Measurements from ENCODE around the gene PTDSS2. TPM values are rescaled to one million over a fixed set of nuclear protein-coding genes. Genes with fewer than 3 reads are reported as not detected.

The PTDSS2 gene
- total and polyA plus RNA-seq, 2 of the 13 experiments (the other 11 are each of a cell fraction or from before 2014, with no cell fraction given), result 21.7 to 26.4 TPM

- TF ChIP-seq HIC2 (CRISPR knock-in tag; IDR thresholded peaks at IDR 0.05; ENCODE audit: low read depth), result peak; percentile 88
- TF ChIP-seq ZBTB26 (CRISPR knock-in tag; IDR thresholded peaks at IDR 0.05; ENCODE audit: borderline replicate concordance), result peak; percentile 33; the same call in 1 of the 2 replicates
- TF ChIP-seq ZNF615 (CRISPR knock-in tag; IDR thresholded peaks at IDR 0.05; ENCODE audit: borderline replicate concordance), result no peak
- TF ChIP-seq KLF12 (CRISPR knock-in tag; IDR thresholded peaks at IDR 0.05; ENCODE audit: borderline replicate concordance), result peak; percentile 82; the same call in 1 of the 2 replicates
- no peak for TF ChIP-seq ZNF101 (CRISPR knock-in tag; IDR thresholded peaks at IDR 0.05; ENCODE audit: borderline replicate concordance, low read depth)
- TF ChIP-seq EED (CRISPR knock-in tag; IDR thresholded peaks at IDR 0.05), result no peak
- peak; percentile 41 for TF ChIP-seq STAG1 (CRISPR knock-in tag; IDR thresholded peaks at IDR 0.05)
- TF ChIP-seq PRDM15 (CRISPR knock-in tag; IDR thresholded peaks at IDR 0.05), result no peak
- TF ChIP-seq MAFK (conservative IDR thresholded peaks at IDR 0.05 in 1 of 2, IDR thresholded peaks at IDR 0.05 in 1 of 2; ENCODE audit: low read length in 2 of 2), result no peak
- TF ChIP-seq ZGPAT (CRISPR knock-in tag; IDR thresholded peaks at IDR 0.05), result 0 out of 2 replicates have a peak, but pooled peaks have one; percentile 30
- peak; percentile 38; the same call in 1 of the 2 replicates for TF ChIP-seq FOXP4 (CRISPR knock-in tag; IDR thresholded peaks at IDR 0.05)
- TF ChIP-seq ZNF33B (CRISPR knock-in tag; IDR thresholded peaks at IDR 0.05), result no peak
- peak; percentile 61; the same call in 1 of the 2 replicates for TF ChIP-seq MEIS2 (CRISPR knock-in tag; IDR thresholded peaks at IDR 0.05)
- no peak for TF ChIP-seq THYN1 (CRISPR knock-in tag; IDR thresholded peaks at IDR 0.05; ENCODE audit: borderline replicate concordance, low read depth)
- TF ChIP-seq HDAC2 (CRISPR knock-in tag; IDR thresholded peaks at IDR 0.05), result 0 out of 2 replicates have a peak, but pooled peaks have one; percentile 42
- TF ChIP-seq ZNF644 (CRISPR knock-in tag; IDR thresholded peaks at IDR 0.05; ENCODE audit: low read depth), result no peak
- TF ChIP-seq RBAK (CRISPR knock-in tag; IDR thresholded peaks at IDR 0.05), result no peak
- no peak for TF ChIP-seq ZNF563 (CRISPR knock-in tag; IDR thresholded peaks at IDR 0.05)
- TF ChIP-seq PAX8 (CRISPR knock-in tag; IDR thresholded peaks at IDR 0.05; ENCODE audit: borderline replicate concordance), result no peak
Measured at GRCh38 chr11:520428-521176, 70.5 kb downstream of the PTDSS2 start (continued).
